NCI-H82 (cell line): ENCODE data around the gene MEG3.
A peak's percentile ranks its signal among the peaks of the same experiment; 100 is the strongest.

Experiments used
- DNase-seq: peaks from one replicate; lab custom pipeline; 2025; lab: John Stamatoyannopoulos, UW

The MEG3 gene

GRCh38 chr14:100834082-100834793 lies 8.3 kb downstream of the MEG3 start:
- DNase-seq: no peak

DNA sequence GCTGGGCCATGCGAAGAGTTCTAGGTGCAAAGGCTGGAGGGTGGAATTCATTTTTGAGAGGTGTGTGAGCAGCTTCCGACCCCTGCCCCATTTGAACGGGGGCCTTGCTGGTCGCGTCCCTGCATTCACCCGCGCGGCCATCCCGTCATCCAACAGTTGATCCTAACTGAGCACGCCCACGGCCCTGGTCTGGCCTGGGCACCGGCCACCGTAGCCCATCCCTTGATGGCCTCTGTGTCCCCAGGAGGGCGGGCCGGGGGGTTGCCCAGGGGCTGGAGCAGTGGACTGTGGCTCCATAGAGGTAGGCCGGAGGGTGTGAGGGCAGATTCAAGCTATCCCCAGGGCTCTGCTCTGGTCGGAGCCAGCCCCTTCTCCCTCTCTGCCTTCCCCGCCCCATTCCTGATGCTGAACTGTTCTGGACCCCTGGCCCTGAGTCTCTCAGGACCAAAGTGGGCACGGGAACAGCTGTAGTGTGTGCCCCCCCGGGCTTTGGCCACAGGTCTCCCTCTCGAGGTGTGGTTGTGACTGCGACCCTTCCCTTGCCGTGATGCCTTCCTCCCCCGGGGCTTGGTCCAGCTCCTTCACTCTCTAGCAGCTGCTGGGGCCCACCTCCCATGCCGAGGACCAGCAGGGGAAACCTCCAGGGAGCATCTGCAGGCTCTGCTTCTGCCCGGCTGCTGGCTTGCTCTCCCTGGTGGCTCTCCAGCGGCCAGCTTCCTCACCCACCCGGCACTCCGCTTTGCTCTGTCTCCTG lies 9.1 kb downstream of the MEG3 start:
- no peak for DNase-seq

DNA sequence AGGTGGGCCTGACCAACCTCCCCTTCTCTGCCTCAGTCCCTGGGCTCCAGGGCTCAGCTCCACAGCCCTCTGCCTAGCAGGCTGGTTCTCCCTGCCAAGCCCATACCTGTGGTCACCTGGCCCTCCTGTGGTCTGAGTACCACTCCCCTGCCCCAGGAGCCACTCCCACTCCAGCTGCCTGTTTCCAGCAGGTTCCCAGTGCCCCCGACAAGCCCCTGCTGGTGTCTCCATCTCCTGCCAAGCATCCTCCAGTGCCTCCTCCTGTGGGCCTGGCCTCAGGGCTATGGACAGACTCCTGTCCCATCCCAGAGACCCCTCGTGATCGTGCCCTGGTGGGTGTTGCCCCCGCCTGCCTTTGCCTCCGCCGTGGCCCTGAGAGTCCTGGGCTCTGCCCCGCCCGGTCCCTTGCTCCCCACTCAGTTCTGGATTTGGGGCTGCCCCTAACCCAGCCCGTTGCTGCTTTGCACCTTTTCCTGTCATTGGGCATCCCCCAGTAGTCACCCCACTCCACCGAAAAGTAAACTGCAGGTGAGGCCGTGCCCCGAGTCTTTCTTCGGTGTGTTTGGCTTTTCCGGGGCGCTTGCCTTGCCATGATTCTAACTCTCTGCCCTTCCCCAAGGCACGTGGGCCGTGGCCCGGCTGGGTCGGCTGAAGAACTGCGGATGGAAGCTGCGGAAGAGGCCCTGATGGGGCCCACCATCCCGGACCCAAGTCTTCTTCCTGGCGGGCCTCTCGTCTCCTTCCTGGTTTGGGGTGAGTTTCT lies 9.8 kb downstream of the MEG3 start:
- no peak for DNase-seq

GRCh38 chr14:100836311-100836805 lies 10.4 kb downstream of the MEG3 start:
- no peak for DNase-seq

- DNase-seq: peak; percentile 55
These were observed 11.3 kb downstream of the MEG3 start for GRCh38 chr14:100836941-100837804.

- DNase-seq: no peak
These were observed 12.0 kb downstream of the MEG3 start for GRCh38 chr14:100837805-100838350.

GRCh38 chr14:100838493-100839314 lies 12.8 kb downstream of the MEG3 start:
- DNase-seq: no peak

DNA sequence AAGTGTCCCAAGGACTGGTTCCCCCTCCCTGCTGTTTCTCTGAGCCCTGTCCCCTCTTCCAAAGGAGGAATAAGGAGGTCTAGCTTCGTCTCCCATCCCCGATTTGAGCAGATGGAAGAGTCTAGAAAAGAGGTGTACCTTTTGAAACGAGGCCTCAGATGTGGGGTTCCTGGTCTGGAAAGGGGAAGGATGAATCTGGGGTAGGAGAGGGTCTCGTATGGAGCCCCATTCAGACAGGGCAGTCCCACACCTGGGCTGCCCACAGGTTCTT lies 13.3 kb downstream of the MEG3 start:
- no peak for DNase-seq

DNA sequence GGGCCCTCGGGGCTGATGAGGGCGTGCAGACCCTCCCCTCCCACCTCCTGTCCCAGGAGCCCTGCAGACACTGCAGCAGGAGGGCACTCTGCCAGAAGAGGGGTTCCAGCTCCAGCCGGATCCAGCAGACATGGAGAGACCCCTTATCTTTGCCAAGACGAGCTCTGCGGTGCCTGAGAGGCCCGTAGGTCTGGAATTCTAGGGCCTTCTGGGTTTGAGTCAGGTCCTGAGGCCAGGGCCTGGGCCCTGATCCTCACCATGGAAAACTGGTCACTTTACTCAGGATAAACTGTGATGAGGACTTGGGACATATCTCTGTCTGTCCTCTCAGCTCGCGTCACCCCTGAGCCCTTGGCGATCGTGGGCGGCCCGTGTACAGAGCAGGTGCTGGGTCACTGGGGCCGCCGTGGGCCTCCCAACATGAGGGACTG lies 13.8 kb downstream of the MEG3 start:
- DNase-seq: no peak

GRCh38 chr14:100840286-100841065 lies 14.6 kb downstream of the MEG3 start:
- DNase-seq: no peak

DNA sequence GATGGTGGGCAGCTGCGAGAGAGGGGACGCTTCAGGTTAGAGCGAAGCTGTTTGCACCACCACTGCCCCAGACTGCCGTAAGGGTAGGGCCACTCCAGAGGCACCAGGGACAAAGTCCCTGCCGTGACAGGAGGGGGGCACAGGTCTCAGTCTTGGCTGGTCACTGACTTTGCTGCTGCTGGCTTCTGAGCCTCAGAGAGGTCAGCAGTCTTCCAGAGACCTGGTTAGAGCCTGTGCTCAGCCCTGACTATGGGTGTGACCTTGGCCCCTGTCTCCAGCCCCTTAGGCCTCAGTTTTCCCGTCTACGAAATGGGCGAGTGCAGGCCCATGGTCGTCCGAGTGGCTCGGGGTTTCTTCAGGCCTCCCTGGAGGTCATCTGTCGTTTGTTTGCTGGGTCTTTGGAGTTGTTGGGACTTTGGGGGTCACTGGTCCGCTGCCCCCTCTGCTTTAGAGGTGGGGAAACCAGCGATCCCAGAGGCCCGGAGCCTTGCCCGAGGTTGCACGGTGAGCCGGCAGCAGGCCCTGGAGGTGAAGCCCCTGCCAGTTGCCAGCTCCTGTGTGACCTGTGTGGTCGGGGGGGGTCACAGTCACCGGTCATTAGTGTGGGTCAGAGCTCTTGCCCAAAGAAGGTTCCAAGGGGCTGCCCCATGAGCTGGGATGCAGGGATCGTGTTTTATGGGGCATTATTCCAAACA lies 15.3 kb downstream of the MEG3 start:
- no peak for DNase-seq

- DNase-seq: no peak
These were observed 16.0 kb downstream of the MEG3 start for GRCh38 chr14:100841761-100842403.

DNA sequence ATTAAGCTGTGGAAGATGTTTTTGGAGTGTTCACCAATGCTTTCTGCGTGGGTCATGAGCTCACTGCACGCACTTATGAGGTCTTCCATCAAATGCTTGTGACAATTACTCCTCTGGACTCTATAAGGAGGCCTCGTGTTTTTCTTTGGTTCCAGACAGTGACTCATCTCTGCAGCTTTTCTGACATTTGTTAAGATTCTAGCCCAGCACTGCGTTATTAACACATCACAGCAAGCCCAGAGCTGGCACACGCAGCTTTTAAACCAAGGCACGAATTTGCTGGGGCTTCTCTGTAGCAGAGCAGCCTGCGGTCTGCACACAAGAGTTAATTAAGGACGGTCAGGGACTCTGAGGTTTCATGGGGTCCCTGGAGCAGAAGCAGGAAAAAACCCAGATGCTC lies 16.9 kb downstream of the MEG3 start:
- no peak for DNase-seq

DNA sequence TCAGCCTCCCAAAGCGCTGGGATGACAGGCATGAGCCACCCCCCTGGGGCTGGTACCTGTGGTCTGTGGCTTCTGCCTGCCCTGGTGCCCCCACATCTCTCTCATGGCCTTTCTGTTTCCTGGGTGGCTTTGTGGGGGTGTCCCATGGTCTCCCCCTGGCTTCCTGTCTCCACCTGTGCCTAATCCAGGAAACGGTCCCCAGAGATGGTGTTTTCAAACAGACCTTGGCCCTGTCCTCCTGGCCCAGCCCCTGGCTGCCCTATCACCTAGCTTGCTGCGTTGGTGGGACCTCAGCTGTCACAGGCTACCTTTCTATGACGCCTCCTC lies 18.1 kb downstream of the MEG3 start:
- no peak for DNase-seq

DNA sequence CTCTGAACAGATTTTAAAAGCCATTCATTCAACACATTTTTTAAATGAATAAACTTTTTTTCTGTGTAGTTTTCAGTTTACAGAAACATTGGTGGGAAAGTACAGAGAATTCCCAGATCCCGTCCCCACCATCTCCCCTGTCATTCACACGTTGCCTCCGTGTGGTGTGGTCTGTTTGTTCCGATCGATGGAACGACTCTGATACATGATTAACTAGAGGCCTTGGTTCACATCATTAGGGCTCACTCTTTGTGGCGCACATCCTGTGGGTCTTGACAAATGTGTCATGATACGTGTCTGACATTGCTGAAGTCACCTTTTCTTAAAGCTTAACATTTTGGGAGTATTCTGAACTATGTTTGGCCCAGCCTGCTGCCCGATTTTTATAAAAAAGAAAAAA lies 18.5 kb downstream of the MEG3 start:
- DNase-seq: no peak

DNA sequence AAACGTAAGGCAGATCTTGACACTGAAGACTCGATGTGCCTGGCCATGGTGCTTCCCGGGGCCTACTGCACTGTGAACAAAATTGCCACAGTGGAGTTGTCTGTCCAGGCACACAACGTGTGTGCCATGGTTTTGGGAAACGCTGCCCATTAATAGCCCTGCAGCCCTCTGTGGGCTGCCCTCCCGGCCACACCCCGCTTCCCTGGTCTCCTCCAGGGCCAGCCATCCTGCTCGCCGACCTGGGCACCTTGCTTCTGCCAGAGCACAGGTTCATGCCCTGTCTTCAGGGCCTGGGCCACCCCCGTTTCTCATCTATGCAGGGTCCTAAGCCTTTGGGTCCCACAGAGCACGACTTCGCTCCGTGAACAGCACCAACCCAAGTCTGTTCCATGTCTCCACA lies 18.9 kb downstream of the MEG3 start:
- DNase-seq: no peak

DNA sequence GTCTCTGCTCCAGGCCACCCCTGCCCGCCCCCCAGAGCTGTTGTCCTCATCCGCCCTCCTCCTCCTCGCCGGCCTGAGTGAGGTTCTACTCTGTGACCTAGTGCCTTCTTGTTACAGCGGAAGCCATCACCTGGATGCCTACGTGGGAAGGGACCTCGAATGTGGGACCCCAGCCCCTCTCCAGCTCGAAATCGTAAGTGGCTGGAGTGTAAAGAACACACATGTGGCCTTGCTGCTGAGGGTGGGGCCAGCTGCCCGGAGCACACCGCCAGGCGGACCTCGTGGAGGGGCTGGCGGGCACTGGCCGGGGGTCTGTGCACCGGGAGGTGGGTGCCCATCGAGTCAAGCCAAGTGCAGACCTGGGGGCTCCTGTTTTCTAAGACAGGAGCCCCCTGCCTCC lies 19.4 kb downstream of the MEG3 start:
- no peak for DNase-seq

GRCh38 chr14:100846309-100846859 lies 20.5 kb downstream of the MEG3 start:
- DNase-seq: no peak
